GM21526 (cell line): ENCODE results near the gene IL21R.
"Not testable (repeated sequence)": the region's sequence is repeated elsewhere in the genome, so short reads cannot be mapped to it uniquely, and the experiment has no call there.

Source experiments
- ATAC-seq: cut with Tn5 transposase; IDR thresholded peaks from one replicate; pipeline ENCODE4 v1.9.1; 2021; ENCODE audit warnings: moderate library complexity; ENCODE audit not compliant: unreplicated experiment, low FRiP score

The IL21R gene

GRCh38 chr16:27399969-27400368, 2.0 kb upstream of the IL21R start:
- no peak for ATAC-seq

GRCh38 chr16:27400751-27401620, 988 bp upstream of the IL21R start:
- no peak for ATAC-seq

- ATAC-seq: no peak
Measured at GRCh38 chr16:27402569-27402963, 592 bp downstream of the IL21R start.

GRCh38 chr16:27402964-27403600, 1.1 kb downstream of the IL21R start:
- ATAC-seq: no peak

GRCh38 chr16:27403601-27403992, 1.6 kb downstream of the IL21R start:
- ATAC-seq: no peak

GRCh38 chr16:27404163-27404823, 2.3 kb downstream of the IL21R start:
- no peak for ATAC-seq

- no peak for ATAC-seq
Measured at GRCh38 chr16:27405546-27406451, 3.8 kb downstream of the IL21R start.

GRCh38 chr16:27406511-27407128, 4.6 kb downstream of the IL21R start:
- no peak for ATAC-seq

- ATAC-seq: no peak
Measured at GRCh38 chr16:27407133-27407532, 5.2 kb downstream of the IL21R start.

GRCh38 chr16:27408012-27408601, 6.1 kb downstream of the IL21R start:
- no peak for ATAC-seq

GRCh38 chr16:27408602-27409031, 6.6 kb downstream of the IL21R start:
- ATAC-seq: no peak

GRCh38 chr16:27409958-27410357, 8.0 kb downstream of the IL21R start:
- ATAC-seq: not testable (repeated sequence)

- no peak for ATAC-seq
Measured at GRCh38 chr16:27410761-27411160, 8.8 kb downstream of the IL21R start.

- no peak for ATAC-seq
Measured at GRCh38 chr16:27413956-27414355, 12.0 kb downstream of the IL21R start.

- no peak for ATAC-seq
Measured at GRCh38 chr16:27414788-27415431, 12.9 kb downstream of the IL21R start.

- no peak for ATAC-seq
Measured at GRCh38 chr16:27417047-27417671, 15.2 kb downstream of the IL21R start.

- no peak for ATAC-seq
Measured at GRCh38 chr16:27421961-27422740, 20.2 kb downstream of the IL21R start.
